Prostate gland (tissue), 2 donors: ENCODE results near the gene SEPTIN5.

Experiments
- POLR2AphosphoS5 ChIP-seq: sonication (generic); formaldehyde crosslinking; IDR thresholded peaks from one replicate; pipeline ENCODE4 v1.6.1; 2017; ENCODE audit warnings: antibody characterized with exemption
- TF ChIP-seq, protein P1 (sequence below), 4 experiments: fragments of 200-600 bp in 2 of 4; fragments of 450-650 bp in 2 of 4; sonication (generic) in 2 of 4; IDR thresholded peaks; 1 replicate in 3 of 4; 2 replicates in 1 of 4; pipeline ENCODE4 v1.5.1; 2016 to 2019; ENCODE audit warnings: antibody characterized with exemption in 4 of 4, mild to moderate bottlenecking in 2 of 4, moderate library complexity in 2 of 4

- TF ChIP-seq, protein P1, sequence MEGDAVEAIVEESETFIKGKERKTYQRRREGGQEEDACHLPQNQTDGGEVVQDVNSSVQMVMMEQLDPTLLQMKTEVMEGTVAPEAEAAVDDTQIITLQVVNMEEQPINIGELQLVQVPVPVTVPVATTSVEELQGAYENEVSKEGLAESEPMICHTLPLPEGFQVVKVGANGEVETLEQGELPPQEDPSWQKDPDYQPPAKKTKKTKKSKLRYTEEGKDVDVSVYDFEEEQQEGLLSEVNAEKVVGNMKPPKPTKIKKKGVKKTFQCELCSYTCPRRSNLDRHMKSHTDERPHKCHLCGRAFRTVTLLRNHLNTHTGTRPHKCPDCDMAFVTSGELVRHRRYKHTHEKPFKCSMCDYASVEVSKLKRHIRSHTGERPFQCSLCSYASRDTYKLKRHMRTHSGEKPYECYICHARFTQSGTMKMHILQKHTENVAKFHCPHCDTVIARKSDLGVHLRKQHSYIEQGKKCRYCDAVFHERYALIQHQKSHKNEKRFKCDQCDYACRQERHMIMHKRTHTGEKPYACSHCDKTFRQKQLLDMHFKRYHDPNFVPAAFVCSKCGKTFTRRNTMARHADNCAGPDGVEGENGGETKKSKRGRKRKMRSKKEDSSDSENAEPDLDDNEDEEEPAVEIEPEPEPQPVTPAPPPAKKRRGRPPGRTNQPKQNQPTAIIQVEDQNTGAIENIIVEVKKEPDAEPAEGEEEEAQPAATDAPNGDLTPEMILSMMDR (IDR thresholded peaks at IDR 0.05): no peak
- no peak for TF ChIP-seq POLR2AphosphoS5
These were observed 20.6 kb downstream of the SEPTIN5 start for GRCh38 chr22:19734837-19735382.
